Stimulated activated CD4-positive, alpha-beta T cell treated with anti-CD3 and anti-CD28 coated beads, Interleukin-12 subunit alpha, Interleukin-12 subunit beta, amount 100 ng/mL, for 24 hours (primary cell): ENCODE data around the gene GIMD1.
"Not testable (repeated sequence)": the region's sequence is repeated elsewhere in the genome, so short reads cannot be mapped to it uniquely, and the experiment has no call there.

ENCODE experiments used
- DNase-seq, 2 experiments: peaks; one replicate each; pipeline ENCODE4 v3.0.0-alpha.2; 2020; ENCODE audit warnings: low read depth in 2 of 2

Gene GIMD1

DNA sequence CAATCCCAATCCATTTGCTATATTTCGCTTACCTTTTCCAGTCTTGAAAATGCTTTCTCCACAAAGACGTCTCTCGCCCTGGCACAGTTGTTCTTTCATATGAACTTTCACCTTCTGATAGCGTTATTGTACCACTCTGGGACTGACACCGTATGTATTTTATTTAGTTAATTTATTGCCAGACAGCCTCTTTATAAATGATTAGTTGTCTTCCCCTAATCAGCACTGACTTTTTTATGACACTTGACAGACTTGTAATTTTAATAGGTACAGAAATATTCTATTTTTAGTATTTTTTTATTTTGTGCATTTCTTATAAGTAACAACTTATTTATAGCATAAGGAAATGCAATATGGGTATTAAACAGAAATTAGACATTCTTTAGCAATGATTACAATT lies at the start of gene GIMD1:
TSS of gene GIMD1 (minus strand) at position 101 of the 400 bp plus-strand sequence. CDS start 1,343 bp downstream, outside the sequence.
- DNase-seq: no peak

DNA sequence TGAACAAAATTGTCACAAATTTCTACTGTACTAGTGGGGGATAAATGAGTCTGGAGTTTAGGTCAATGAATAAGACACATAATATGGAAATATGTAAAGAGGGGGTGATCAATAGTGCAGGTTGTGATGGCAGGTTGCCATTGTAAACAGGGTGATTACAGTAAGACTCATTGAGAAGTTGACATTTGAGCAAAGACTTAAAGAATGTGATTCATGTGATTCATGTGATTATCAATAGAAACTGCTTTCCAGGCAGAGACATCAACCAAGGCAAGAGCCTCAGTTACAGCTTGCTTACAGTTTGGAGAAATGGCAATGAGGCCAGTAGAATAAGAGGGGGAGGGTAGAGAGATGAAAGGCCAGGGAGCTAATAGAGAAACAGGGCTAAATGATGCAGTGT lies 45.8 kb upstream of the GIMD1 start:
- DNase-seq: no peak

DNA sequence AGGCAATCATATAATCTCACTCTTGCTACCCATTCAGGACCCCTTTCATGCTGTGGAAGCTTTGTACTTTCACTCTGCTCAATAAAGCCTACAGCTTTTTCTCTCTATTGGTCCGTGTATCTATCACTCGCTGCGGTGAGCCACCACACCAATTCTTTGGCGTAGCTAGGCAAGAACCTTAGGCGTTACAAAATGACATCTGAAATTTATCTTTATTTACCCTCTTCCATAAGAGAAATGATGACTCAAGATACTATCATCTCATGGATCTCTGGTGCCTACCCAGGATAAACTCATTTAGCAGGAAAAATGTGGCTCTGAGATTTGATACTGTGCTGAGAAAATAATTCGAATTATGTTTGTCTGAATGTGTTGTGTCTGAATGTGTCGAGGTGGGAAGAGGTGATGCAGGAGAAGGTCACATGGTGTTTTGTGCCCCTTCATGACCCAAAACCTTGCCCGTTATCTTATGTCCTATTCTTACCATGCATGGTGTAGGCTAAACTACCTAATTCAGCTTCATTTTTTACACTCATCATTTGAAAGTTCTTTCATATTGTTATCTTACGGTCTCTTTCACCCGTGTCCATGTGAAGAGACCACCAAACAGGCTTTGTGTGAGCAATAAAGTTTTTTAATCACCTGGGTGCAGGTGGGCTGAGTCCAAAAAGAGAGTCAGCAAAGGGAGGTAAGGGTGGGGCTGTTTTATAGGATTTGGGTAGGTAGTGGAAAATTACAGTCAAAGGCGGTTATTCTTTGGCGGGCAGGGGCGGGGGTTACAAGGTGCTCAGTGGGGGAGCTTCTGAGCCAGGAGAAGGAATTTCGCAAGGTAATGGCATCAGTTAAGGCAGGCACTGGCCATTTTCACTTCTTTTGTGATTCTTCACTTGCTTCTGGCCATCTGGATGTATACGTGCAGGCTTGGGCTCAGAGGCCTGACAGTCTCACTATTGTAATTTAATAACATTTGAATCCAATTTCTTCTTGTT lies 41.6 kb upstream of the GIMD1 start:
- DNase-seq: no peak

DNA sequence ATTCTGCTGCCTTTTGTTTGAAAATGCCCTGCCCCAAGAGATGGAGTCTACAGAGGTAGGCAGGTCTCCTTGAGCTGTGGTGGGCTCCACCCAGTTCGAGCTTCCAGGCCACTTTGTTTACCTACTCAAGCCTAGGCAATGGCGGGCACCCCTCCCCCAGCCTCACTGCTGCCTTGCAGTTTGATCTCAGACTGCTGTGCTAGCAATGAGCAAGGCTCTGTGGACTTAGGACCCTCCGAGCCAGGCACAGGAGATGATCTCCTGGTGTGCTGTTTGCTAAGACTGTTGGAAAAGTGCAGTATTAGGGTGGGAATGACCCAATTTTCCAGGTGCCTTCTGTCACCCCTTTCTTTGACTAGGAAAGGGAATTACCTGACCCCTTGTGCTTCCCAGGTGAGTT lies 39.4 kb upstream of the GIMD1 start:
- DNase-seq: not testable (repeated sequence)

DNA sequence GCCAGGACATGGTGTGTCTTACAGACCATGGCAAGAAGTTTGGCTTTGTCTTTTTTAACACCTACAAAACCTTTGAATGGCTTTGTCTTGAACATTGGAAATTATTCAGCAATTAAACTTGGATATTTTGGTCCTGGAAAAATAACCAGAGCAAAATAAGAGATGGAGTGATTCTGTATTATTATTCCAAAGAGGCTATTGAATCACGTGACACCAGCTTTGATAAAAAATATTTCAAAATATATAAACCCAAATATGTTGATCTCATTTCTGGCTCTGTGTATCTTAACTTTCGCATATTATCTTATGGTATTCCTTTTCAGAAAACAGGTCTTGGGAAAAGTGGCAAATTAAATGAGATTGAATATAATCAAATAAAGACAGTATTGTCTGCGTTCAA lies 32.6 kb upstream of the GIMD1 start:
- no peak for DNase-seq

DNA sequence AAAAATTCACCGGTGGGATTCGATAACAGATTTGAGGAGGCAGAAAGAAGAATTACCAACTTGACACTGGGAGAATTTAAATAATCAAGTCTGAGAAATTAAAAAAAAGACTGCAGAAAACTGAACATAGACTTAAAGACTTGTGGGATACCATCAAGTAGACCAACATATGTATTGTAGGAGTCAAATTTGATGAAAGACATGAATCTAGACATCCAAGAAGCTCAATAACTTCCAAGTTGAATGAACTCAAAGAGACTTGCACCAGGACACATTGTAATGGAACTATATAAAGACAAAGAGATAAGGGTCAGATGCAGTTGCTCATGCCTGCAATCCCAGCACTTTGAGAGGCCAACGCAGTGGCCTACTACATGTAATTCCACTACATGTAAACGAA lies 30.3 kb upstream of the GIMD1 start:
- not testable (repeated sequence) for DNase-seq

DNA sequence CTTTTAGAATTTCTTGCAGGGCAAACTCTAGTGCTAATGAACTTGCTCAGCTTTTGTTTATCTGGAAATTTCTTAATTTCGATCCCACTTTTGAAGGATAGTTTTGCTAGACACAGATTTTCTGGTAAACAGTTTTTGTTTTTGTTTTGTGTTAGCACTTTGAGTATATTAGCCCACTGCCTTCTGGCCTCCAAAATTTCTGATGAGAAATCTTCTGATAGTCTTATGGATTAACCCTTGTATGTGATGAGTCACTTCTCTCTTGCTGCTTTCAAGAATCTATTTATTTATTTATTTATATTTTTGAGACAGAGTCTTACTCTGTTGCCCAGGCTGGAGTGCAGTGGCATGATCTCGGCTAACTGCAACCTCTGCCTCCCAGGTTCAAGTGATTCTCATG lies 27.0 kb upstream of the GIMD1 start:
- DNase-seq: no peak

DNA sequence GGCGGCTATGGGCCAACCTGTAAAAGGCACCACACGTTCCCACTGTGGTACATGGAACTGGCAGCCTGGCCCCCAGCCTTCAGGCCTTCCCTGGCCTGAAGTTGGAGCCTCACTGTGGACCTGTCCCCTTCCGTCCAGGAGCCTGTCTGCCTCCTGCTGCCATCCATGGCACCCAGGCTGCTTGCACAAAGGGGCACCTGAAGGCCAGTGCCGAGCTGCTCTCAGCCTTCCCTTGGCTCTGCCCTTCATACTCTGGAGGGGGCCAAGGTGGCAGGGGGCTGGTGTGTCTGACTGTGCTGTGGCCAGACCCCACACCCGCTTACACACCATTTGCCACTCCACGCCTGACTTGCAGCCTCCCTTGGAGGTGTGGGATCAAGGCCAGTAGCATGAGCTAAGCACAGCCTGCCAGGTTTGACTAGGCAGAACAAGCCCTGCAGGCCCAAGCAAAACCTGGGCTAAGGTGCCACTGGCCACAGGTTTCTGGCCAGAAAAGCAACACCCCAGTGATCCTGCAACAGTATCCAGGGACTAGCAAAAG lies 17.3 kb upstream of the GIMD1 start:
- no peak for DNase-seq

DNA sequence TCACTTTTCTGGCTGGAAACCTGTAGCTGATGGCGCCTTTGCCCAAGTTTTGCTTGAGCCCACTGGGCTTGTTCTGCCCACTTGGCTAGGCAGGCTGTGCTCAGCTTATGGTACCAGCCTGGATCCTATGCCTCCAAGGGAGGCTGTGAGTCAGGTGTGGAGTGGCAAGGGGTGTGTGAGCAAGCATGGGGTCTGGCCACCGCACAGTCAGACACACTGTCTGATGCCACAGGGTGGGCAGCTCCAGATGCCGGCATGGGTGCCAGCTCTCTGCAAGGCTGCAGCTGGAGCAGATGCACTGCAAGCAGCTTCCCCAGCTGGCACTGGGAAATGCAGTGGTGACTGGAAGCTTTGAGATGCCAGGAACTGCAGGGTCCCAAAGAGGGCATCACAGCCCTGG lies 16.3 kb upstream of the GIMD1 start:
- no peak for DNase-seq

DNA sequence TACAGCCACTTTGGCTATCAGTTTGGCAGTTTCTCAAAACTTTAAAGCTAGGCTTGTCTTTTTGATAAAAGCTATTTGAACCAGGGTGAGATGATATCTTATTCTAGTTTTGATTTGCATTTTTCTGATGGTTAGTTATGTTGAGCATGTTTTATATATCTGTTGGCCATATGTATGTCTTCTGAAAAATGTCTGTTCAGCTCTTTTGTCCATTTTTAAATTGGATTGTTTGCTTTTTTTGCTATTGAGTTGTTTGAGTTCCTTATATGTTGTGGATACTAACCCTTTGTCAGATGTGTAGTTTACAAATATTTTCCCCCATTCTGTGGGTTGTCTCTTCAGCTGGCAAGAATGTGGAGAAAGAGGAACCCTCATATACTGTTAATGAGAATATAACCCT lies 11.6 kb upstream of the GIMD1 start:
- no peak for DNase-seq

DNA sequence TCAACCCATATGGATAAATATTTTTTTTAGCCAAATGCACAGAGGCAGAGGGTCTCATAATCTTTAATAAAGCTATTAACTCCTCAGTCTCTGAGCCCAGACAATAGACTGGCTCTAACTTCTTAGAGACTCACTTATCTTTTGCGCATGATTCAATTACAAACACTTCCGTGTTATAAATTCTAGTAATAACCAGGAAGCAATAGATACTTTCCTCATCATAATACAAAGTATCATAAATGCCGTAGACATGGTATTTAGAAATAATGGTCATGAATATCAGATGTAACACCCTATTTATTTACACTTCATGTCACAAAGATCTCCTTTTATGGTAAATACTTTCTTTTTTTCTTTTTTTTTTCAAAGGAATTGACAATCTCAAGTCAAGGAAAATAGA lies 4.4 kb upstream of the GIMD1 start:
- no peak for DNase-seq

DNA sequence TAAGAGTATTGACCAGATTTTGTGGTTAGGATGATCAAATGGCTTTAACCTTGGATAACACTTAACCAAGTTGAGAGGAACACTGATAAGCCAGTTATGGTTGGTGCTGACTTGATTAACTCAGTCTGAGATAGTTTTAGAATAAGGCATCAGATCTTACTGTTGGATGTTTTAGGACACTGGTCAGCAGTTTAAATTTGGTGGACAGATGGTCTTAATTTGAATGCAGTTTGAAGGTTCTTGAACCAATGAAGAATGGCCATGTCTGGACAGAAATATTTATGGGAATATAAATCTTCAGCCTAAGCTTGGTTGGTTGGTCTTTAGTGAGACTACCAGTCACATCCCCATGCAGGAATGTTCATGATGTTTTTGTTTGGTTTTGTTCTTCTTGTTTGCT lies 2.6 kb upstream of the GIMD1 start:
- no peak for DNase-seq

DNA sequence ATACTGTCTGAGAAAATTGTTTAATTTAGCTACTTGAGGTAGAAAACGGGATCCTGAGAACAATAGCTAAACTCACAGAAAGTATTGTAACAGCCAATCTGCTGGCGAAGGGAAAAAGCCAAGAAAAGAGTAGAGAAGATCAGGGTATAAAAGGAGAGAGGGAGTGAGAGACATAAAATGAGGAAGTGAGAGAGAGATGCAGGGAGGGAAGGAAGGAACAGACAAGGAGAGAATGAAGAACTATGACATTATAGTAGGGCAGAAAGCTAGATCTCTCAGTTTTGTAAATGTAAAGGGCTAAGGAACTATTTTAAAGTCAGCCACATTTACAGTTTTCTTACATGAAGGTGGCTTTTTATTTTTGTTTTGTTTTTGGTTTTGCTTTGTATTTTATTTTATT lies 1.6 kb upstream of the GIMD1 start:
- DNase-seq: no peak

DNA sequence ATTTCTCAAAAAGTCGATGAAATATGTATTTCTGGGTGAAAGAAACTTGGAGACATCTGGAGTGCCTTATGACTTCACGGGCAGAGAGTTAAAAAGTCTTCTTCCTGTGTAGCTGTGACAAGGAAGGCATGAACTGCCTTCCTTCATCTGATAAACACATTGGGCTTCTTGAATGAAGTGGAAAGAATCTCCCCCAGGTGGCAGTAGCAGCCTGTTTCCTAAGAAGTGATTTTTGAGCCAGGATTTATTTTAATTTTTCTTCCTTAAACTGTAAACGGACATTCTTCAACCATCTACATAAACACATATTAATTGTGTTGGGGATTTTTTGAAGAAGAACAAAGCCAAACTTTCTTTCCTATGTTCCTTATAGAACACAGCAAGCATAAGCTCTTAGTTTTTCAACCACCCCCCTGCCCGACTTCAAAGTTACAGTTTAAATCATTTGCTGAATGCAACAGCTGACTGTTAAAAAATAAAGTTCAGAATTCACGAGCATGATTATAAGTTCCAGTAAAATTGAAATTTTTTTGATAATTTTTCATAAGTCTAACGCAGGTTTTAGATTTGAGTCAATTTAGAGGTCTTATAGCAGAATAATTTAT lies 980 bp upstream of the GIMD1 start:
- no peak for DNase-seq

DNA sequence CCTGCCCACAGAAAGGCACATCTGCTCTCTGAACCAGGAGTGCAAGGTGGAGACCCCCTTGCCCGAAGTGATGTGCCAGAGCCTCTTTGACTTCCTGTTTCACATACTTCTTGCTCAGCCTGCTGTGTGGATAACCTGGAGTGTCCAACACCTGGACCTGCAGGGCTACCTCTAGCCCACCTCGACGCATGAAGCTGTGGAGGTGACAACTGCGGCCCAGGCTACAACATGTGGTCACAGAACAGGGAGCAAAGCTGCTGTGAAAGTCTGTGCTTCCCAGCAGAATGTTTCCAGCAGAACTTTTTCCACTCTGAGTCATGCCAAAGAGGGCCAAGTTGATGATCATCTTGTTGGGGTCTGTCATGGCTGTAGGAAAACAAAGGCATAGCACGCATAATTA lies 1.5 kb downstream of the GIMD1 start:
- no peak for DNase-seq

DNA sequence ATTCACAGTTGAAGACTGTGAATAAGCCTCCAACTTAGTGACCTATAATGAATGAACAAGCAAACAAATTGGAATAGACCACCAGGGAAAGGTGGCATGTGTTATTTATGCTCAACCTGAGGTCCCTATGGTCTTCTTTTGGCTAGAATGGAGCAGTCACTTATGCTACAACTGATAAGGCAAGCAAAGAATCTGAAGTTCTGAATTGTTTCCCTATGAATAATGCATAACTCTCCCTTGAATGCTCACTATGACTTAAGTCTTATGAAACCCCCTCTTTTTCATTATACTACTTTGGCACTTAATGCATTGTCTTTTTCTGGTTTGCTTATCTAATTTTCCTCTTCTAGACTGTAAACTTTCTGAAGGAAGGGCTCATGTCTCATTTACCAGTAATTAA lies 2.6 kb downstream of the GIMD1 start:
- DNase-seq: no peak

DNA sequence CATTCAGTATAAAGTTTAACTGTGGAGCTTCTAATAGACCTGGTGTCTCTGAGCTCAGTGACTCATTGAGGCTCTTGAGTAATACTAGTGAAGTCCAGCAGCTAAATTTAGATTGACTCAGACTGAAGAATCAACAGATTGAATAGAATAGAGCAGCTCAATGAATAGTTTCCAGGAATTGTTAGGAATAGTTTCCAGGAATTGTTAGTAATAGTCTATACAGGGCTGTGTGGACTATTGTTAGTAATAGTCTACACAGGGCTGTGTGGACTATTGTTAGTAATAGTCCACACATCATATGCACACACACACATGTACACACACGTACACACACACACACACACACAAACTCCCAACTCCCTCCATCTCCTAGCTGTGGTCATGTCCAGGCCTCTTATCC lies 3.0 kb downstream of the GIMD1 start:
- DNase-seq: no peak

DNA sequence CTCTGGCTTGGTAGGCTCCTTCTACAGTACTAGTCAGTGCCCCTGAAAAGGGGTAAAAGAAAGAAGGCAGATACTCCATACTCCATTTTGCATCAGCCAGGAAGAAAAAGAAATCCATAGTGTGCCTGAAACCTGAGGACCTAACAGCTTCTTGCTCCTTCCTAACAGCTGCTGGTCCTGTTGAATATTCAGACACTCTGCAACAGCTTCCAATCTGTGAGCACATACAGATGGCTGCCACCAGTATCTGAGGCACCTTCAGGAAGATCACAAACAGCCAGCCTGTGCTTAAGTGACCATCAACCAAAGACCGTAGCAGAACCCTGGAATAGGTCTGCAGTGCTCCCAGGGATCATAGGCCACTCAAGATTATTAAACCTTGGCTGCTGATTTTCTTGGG lies 4.3 kb downstream of the GIMD1 start:
- DNase-seq: no peak

DNA sequence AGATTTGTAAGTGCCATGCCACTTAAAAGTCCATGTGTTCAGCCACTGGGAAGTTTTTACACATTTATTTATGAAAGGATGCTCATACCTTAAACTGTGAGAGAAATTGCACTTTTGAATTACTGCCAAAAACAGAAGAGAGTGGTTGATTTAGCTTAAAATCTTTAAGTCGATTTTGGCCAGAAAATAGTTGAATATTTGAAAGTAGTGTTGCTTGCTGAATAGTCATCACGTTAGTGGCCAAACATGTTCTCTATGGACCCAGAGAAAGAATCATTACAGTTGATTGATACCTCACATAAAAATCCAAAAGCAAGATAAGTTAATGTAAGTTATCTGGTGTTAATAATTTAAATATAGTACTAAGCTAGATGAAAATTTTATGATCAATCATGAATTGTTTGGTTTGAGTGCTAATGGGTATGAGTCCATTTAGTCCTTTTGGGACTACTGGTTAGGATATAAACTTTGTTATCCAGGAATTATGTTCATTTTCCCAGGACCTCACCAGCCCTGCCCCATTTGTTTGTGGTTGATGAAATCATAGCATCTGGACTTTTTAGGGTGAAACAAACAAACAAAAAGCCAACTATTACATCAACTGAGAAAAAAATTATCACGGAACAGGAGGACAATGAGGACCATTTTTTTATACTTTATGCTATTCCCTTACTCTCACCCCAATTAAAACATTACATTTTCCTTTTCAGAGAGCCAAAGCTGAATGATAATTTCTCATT lies 6.3 kb downstream of the GIMD1 start:
- no peak for DNase-seq

DNA sequence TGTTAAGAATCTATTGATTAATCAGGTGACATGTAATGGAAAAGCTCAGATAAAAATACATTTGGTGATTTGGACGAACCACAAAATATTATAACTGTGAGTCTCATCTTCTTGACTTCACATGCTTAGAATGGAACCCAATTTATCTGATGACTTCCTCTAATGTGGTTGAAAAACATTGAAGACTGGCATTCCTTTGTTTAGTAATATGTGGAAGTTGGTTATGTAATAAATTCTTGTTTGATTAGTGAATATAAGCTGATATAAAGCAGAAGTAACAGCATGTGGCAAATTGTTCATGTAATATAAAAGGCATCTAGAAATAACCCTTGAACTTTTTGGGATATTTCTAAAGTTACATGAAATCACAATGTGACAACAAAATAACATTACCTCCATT lies 9.7 kb downstream of the GIMD1 start:
- no peak for DNase-seq

DNA sequence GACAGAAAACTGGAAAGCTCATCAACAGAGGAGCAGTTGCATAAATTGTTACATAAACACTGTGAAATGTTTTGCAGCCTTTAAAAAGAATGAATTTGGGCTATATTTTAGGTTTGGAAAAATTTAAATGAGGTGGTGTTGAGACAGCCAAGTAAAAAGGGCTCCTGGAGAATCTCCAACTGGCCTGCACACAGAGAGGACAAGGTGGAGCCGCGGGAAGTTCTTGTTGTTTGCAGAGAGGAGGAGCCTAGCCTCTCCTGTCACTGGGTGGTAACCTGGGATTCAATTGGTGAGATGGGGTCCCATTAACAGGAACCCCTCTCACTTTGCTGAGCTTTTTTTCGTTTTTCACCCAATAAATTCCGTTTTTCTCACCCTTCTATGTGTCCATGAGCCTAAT lies 13.4 kb downstream of the GIMD1 start:
- DNase-seq: no peak

DNA sequence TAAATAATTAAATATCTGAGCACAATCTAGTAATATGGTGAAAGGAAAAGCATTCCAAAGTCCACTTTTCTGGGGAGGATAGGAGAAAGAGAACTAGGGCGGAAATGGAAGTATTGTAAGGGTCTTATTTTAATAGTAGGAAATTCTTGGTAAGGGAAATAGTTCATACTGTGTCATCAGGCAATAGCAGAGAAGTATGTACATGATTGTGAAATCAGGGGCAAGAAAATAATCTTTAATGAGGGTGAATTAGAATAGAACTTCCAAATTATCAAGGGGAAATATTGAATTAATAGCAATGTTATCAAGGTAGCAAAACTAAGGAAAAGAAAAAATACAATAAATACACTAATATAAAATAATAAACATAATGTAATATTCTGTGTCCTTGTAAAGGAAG lies 14.8 kb downstream of the GIMD1 start:
- DNase-seq: no peak
